HG03575 (cell line): ENCODE data around the gene TPRX2.
"Not testable (repeated sequence)": the region's sequence is repeated elsewhere in the genome, so short reads cannot be mapped to it uniquely, and the experiment has no call there.

Experiments used
- ATAC-seq: cut with Tn5 transposase; IDR thresholded peaks from one replicate; pipeline ENCODE4 v1.9.1; 2021; ENCODE audit not compliant: unreplicated experiment, insufficient number of reproducible peaks, low FRiP score; ENCODE audit errors: extremely low read depth

TPRX2 gene

GRCh38 chr19:47859838-47860237, 803 bp downstream of the TPRX2 start:
- not testable (repeated sequence) for ATAC-seq

- no peak for ATAC-seq
Measured at GRCh38 chr19:47860602-47861297, 1.7 kb downstream of the TPRX2 start.

- no peak for ATAC-seq
Measured at GRCh38 chr19:47861630-47862029, 2.6 kb downstream of the TPRX2 start.

- no peak for ATAC-seq
Measured at GRCh38 chr19:47863514-47863936, 4.5 kb downstream of the TPRX2 start.

- no peak for ATAC-seq
Measured at GRCh38 chr19:47865166-47865565, 6.1 kb downstream of the TPRX2 start.

- ATAC-seq: no peak
Measured at GRCh38 chr19:47878906-47879305, 19.9 kb downstream of the TPRX2 start.

- ATAC-seq: not testable (repeated sequence)
Measured at GRCh38 chr19:47879385-47879784, 20.4 kb downstream of the TPRX2 start.

GRCh38 chr19:47881757-47882156, 22.7 kb downstream of the TPRX2 start:
- ATAC-seq: no peak

GRCh38 chr19:47882890-47883289, 23.9 kb downstream of the TPRX2 start:
- ATAC-seq: no peak

- ATAC-seq: no peak
Measured at GRCh38 chr19:47885067-47885463, 26.0 kb downstream of the TPRX2 start.

GRCh38 chr19:47886010-47886559, 27.1 kb downstream of the TPRX2 start, which contains the start of gene SULT2A1:
TSS of gene SULT2A1 (minus strand) at chr19:47886315. CDS start at chr19:47886257, 58 bp downstream.
- ATAC-seq: no peak

GRCh38 chr19:47890865-47891621, 32.0 kb downstream of the TPRX2 start:
- ATAC-seq: no peak

- no peak for ATAC-seq
Measured at GRCh38 chr19:47891622-47891922, 32.5 kb downstream of the TPRX2 start.

- no peak for ATAC-seq
Measured at GRCh38 chr19:47891923-47892666, 33.1 kb downstream of the TPRX2 start.

- no peak for ATAC-seq
Measured at GRCh38 chr19:47895165-47895782, 36.2 kb downstream of the TPRX2 start.

GRCh38 chr19:47896019-47896418, 37.0 kb downstream of the TPRX2 start:
- ATAC-seq: no peak

- ATAC-seq: no peak
Measured at GRCh38 chr19:47896773-47897172, 37.7 kb downstream of the TPRX2 start.

GRCh38 chr19:47897861-47898260, 38.8 kb downstream of the TPRX2 start:
- no peak for ATAC-seq

GRCh38 chr19:47899335-47899734, 40.3 kb downstream of the TPRX2 start:
- no peak for ATAC-seq
